ENCODE data around the gene FNBP1.
"Not testable (repeated sequence)": the region's sequence is repeated elsewhere in the genome, so short reads cannot be mapped to it uniquely, and the experiment has no call there.

Gene FNBP1

DNA sequence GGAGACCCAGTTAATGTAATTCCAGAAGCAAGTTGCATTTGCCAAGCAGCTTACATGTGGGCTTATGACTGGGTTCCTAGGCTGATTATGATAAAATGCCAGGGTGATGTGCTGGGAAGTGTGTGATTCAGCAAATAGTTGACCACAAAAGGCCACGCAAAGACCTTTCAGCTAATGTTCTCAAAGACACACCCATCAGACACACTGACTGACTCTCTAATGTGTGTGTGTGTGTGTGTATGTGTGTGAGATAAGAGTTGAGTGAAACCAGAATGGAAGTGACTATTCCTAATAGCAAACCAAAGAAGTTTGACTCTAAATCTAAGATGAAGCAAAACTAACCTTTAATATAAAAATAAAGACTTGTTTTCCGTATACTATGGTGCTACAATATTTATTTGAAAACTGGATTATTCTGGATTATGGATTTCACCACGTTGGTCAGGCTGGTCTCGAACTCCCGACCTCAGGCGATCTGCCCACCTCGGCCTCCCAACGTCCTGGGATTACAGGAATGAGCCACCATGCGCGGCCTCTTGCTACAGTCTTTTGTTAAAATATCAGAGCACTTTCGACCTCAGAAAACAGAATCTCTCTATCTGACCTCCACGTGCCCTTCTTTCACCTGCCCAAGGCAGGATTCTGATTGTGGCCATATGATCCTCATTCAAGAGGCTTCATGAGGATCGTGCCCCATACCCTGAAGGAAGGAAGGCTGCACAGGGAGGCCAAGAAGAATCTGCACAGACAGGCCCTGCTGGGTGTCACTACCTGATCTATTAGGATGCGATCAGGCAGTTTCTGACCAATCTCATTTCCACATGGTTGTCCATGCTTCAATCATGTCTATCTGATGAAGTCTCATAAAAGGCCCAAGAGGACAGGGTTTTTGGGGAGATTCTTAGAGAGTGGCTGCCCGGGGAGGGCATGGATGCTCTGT, 132.1 kb downstream of the FNBP1 start:
- peak; percentile 71 to 79 for ATAC-seq

DNA sequence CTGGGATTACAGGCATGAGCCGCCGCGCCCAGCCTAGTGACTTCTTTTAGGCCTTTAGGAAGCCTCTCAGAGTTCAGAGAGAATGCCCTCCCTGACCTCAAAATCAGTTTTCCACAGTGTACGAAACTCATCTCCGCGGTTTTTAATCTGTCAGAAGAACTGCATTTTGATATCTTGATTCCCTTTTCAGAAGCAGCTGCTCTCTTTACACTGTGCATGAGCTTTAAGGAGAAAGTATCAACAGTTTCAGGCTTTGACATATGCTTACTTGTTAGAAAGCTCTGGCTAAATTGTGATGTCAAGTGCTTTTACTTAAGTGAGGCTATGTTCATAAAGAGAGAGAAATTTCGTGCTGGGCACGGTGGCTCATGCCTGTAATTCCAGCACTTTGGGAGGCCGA, 133.1 kb downstream of the FNBP1 start:
- no peak for ATAC-seq

DNA sequence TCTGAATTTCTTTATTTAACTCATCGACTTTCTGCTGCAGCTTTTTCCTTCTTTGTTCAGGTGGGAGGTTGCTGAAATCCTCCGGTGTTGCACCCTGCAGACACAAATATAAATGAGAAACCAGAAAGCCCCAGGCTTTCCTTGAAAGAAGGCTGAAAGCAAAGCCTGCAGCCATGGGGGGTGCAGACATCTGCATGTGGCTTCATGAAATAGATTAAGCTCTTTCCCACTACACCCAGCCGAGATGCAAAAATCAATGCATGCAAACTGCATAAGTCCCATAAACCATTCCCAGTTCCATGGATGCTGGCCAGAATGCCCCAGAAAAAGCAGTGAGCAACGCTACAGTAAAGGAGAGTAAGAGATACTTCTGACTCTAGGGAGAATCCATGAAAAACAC, 134.1 kb downstream of the FNBP1 start:
- ATAC-seq, result no peak

DNA sequence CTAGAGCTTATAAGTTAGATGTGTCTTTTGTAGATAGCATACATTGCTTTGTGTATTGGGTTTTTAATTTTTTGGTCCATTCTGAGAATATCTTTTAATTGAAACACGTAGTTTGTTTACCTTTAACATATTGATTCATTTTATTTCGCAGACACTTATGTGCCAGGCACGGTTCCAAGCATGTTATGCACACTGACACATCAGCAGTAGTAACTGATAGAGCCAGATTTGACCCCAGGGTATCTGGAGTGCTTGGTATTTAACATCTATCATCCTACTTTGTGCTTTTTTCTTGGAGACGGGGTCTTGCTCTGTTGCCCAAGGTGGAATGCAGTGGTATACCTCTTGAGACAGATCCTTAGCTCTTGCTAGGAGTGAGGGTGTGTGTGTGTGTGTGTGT, 135.8 kb downstream of the FNBP1 start:
- ATAC-seq, result no peak

DNA sequence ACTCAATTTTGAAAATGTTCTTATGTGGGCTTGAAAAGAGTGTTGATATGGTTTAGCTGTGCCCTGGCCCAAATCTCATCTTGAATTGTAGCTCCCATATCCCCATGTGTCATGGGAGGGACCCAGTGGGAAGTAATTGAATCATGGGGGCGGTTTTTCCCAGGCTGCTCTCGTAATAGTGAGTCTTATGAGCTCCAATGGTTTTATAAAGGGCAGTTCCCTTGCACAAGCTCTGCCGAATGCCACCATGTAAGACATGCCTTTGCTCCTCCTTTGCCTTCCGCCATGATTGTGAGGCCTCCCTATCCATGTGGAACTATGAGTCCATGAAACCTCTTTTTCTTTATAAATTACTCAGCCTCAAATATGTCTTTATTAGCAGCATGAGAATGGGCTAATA, 136.7 kb downstream of the FNBP1 start:
- ATAC-seq, result no peak

DNA sequence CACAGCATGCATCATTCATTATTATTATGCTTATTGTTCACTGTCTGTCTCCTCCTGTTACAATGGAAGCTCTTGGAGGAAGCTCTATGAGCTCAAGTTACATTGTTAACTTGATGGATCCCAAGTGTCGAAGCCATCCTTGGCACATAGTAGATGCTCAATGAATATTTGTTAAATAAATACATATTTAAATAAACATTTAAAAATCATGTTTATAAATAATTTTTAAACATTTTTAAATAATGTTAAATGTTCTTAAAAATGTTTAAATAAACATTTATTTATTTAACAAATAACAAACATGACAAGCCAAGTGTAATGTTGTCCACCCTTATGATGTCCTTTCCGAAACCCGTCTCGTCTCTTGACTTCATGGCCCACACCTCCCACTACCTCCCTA, 138.3 kb downstream of the FNBP1 start:
- no peak for ATAC-seq

DNA sequence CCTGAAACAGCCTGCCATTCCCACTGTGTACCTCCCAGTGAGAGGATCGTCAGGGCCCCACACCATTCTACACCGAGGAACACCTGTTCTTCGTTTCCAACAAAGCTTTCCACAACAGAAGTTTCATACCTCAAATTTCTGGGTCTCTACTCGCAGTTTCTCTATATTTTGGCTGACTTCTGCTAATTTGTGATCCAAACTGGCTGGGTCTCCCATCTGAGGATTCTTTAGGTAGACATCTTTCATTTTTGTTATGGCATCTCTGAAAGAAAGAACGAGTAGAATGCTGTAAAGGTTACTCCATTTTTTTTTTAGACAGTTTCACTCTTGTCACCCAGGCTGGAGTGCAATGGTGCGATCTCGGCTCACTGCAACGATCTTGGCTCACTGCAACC, 140.3 kb downstream of the FNBP1 start:
- no peak for ATAC-seq

DNA sequence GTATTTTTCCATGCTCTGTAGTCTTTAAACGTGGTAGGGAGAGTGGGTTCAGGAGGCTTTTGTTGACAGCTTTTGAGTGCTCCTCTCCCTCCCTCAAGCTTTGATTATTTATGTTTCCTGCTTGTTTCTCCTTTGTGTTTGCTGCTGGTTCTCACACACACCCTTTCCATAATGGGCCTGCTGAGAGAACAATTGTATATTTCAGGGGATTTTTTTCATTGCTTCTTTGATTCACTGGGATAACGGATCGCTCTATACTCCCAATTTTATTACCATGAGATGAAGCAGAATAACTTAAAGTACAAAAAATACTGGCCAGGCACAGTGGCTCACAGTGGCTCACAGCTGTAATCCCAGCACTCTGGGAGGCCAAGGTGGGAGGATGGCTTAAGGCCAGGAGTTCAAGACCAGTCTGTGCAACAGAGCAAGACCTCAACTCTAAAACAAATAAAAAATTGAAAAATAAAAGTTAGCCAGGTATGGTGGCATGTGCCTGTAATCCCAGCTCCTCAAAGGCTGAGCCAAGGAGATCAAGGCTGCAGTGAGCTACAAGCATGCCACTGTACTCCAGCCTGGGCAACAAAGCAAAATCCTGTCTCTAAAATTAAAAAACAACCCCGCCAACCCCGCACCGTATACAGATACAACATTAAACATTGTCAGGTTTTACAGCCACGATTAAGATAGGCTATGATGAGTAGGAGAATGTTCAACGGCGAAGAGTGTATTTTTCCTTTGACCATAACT, 140.8 kb downstream of the FNBP1 start:
- no peak for ATAC-seq

DNA sequence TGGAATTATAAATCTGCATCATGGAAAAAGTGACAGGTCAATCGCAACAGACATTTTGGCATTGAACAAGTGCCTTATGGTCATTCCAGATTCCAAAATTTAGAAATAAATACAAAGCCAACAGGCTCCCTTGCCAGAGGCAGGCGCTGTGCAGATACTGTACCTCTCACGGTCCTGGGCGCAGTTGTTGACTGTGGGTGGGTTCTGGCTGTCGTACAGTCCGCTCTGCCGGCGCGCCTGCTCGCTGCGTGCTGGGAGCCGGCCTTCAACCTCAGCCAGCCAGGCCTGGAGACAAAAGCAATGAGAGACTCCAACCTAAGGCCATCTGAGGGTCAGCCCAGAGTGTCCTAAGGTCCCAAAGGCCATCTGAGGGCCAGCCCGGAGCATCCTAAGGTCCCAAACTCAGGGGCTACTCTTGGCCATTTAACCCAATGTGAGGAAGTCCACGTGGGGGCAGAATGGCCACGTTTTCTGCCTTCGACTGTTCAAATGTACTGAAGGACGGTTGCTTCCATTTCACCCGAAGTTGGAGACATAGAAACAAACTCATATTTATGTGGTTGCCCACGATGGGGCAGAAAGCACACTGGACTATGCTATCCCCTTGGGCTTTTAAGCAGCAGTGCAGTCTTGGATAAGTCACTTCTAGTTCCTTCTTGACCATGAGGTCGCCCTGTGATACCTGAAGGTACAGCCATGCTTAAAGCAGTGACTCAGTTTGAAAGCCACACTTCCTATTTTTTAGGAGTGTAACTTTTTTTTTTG, 142.5 kb downstream of the FNBP1 start:
- peak; percentile 37 to 60 for ATAC-seq

DNA sequence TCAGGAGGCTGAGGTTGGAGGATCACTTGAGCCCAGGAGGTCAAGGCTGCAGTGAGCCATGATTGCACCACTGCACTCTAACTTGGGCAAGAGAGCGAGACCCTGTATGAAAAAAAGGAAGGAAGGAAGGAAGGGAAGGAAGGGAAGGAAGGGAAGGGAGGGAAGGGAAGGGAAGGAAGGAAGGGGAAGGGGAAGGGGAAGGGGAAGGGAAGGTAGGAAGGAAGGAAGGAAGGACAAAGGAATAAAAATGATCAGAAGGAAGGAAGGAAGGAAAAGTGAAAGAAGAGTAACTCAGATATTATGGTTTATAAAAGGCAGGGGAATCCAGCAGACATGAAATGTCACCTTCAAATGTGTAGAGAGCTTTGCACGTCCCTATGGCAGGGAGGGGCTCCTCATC, 143.4 kb downstream of the FNBP1 start:
- no peak for ATAC-seq

DNA sequence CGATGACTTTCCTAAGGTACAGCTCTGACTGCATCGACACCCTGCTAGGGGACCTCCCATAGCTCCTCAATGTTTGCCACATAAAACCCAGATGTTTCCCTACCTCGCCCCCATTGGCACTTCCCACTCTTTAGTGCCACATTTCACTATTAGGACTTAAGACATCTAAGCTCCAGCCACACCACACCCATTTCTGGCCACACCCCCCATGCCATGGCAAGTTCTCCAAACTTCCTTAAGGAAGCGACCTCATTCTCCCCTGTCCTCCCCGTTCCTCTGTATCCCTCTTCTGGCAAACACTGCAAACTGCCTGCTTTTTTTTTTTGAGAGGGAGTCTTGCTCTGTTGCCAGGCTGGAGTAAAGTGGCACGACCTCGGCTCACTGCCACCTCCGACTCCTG, 144.8 kb downstream of the FNBP1 start:
- ATAC-seq, result no peak

DNA sequence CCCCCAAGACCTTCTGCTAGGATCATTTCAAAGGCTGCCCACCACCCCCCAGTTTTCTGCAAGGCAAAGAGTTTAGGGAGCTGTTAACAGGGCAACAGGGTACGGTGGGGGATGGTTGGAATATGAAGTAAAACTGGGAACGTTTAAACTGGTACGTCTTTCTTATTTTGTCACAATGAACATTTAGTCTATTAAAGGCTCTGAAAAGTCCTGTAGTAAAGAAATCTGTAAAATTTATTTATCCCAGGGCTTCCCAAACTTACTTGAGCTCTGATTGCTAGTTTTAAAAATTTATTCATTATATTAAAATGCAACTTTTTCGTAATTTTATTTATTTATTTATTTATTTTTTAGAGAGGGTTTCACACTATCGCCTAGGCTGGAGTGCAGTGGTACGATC, 145.7 kb downstream of the FNBP1 start:
- ATAC-seq, result no peak

DNA sequence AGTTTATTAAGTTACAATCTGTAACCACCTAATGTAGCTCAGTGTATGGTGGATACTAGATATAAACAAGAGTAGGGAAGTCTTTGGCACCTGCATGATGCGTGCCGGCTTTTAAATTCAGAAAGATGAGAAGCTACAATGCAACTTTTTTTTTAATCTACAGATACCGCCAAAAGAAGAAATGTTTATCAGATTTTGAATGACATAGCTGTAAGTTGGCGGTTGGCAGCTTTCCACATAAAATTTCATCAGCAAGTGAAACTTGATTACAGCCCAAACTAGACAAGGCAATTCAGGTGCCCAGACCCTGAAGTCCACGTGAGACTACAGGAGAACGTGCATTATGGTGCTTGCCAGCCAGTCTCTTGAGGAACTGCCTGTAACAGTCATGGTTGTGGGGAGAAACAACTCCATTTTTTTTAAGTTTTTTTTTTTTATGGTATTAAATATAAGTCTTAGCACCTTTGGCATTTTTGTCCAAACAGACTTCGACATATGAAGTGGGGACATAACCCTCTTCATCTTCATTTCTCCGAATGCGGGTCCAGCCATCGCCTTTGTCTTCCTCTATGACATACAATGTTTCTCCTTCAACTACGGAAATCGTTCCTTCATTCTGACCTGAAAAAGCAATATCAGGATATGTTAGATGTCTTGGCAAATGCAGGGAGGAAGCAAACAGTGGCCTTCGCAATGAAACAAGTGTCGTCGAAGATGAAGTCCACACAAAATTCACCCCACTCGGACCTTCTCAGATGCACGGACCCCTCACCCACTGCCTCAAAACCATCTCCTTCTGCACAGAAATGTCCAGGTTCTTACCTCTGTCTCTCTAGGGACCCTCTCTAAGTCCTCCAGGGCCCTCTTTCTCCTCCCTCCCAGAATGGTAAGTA, 147.4 kb downstream of the FNBP1 start:
- ATAC-seq, result no peak

DNA sequence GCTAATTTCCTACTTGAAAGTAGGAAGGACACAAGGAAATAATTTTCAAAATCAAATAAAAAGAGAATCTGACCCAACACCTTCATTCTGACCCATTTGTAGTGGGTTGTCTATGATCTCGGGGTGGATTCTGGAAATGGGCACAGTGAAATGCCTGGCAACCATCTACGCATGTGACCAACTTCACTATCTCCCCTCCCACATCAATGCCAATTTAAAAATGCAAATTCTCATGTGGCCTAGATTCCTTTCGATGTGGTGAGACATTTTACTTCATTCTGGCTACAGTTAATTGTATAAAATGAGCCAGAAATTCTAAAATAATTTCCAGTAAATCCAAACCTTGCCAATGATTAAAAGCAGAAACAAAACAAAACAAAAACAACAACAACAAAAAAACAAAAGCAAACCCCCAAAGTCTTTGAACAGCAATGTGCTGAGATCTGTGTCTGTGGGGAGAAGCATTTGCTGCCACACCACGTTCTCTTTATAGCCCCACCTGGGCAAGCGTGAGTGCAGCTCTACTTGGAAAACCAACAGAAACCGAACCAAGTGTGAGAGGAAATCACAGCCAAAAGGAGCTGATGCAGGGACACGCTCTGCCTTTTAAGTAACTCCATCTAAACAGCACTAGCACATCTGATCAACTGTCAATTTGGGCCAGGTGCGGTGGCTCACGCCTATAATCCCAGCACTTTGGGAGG, 148.7 kb downstream of the FNBP1 start:
- ATAC-seq, result no peak

DNA sequence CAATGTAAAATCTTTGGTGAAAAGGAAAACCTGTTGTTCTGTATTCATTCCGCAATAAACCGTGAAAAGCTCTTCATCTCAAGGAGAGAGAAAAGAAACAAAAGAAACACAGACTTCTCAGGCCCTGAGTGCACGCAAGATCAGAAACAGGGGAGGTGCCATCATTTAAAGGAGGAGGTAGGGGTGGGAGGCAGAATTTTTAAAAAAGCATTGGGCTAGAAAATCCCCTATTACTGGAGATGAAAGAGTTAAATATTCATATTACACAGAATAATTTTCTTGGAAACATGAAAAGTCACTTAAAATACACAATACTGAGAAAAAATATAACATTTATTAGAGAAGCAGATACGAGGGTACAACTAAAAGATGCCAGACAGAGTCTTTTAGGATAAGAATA, 151.4 kb downstream of the FNBP1 start:
- ATAC-seq, result no peak

DNA sequence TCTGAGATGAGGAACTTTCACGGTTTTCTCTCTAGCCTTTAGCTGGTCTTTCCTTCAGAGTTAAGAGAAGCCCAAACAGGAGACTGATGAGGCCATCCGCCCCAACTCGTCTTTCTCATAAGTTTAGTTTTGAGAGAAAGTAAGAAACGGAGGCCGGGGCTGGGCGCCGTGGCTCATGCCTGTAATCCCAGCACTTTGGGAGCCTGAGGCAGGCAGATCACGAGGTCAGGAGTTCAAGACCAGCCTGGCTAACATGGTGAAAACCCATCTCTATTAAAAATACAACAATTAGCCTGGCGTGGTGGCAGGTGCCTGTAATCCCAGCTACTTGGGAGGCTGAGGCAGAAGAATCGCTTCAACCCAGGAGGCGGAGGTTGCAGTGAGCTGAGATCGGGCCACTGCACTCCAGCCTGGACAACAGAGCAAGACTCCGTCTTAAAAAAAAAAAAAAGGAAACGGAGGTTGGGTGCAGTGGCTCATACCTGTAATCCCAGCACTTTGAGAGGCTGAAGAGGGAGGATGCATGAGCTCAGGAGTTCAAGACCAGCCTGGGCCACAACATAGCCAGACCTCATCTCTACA, 152.2 kb downstream of the FNBP1 start:
- not testable (repeated sequence) for ATAC-seq

DNA sequence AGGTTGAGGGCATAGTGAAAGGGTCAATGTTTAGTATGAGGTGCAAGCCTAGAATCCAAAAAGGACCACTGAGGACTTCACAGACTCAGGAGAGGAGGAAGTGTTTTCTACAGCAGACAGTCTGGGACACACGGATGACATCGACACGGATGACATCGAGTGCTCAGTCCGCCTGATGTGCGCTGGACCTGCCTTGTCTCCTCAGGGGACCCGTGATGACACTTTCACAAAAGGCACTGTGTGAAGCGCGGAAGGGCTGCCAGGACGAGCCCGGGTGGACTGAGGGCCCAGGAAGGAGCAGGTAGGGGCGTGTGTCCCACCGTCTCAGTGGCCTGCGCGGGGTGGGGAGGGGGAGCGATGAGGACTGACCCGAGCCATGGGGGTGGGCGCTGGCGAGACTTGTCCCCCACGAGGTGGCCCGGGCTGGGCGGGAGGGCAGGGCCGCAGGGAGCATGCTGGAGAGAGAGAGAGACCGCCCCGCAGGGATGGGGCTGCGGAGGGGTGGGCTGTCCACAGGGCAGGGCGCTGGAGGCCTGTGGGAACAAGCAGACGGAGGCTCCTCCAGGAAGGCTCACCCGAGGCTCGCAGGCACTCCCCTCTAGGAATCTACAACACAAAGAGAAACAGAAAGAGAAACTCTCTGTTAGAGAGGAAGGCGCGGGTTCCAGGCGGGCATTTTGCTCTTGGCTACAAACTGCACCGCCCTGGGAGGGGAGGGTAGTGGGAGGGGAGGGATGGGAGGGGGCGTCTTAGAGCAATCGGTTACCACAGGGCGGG, 152.9 kb downstream of the FNBP1 start:
- ATAC-seq, result peak; percentile 1

DNA sequence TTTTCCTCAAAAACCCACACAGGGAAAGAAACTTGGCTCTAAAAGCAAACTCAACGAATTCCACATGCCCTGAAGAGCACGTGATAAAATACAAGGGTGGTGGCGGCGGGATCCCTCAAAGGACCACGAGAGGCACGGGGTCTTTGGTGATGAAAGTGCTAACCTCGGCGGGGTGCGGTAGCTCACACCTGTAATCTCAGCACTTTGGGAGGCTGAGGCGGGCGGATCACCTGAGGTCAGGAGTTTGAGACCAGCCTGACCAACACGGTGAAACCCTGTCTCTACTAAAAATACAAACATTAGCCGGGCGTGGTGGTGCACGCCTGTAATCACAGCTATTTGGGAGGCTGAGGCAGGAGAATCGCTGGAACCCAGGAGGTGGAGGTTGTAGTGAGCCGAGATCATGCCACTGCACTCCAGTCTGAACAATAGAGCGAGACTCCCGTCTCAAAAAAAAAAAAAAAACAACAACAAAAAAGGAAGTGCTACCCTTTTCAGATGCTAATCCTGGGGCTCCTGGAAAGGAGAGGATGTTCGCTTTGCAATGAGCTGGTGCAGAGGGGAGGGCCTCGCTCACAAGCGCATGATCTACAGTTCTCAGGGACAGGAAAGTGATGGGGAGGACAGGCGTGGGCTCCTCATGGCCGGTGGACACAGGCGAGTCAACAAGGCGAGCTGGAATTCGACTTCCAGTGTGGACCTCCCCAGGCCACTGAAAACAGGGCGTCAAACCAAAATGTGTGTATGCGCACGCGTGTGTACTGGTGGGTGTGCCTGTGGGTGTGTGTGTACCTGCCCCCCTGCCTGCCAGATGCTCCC, 153.7 kb downstream of the FNBP1 start:
- no peak for ATAC-seq
